ENCODE measurements around the gene NLRP13. TPM values are rescaled to one million over a fixed set of nuclear protein-coding genes. Genes with fewer than 3 reads are reported as not detected.

Gene NLRP13
- total and polyA plus RNA-seq, 12 donors: not detected

DNA sequence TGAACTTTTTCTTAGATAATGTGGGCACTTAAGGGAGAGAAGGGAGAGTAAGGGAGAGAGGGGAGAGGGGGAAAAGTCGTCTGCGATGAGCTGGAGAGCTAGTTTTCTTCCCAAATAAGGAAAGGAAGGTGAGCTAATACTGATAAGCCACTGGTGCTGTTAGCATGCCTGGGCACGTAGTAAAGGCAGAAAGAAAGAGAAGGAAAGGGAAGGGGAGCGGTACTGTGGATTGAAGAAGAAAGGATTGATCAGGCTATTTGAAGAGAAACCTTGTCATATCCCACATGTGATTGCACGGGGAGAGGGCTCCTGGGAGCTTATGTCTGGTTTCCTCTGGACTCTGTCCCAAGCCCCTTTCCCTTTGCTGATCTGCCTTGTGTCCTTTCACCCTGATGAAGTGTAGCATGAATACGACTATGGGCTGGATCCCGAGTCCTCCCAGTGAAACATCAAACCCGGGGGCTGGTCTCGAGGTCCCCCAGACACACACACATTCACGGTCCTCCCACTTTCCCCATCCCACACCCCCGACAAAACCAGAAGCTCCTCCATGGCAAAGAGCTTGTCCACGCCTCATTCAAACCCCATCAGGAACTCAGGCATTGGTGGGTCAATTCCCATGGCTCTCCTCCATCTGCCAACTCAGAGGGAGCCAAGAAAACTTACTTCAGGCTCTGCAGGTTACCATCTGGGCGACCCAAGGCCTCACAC is 30.6 kb downstream of the NLRP13 start:
- TF ChIP-seq POLR2A (IDR thresholded peaks at IDR 0.05): no peak
- TF ChIP-seq, protein P1, sequence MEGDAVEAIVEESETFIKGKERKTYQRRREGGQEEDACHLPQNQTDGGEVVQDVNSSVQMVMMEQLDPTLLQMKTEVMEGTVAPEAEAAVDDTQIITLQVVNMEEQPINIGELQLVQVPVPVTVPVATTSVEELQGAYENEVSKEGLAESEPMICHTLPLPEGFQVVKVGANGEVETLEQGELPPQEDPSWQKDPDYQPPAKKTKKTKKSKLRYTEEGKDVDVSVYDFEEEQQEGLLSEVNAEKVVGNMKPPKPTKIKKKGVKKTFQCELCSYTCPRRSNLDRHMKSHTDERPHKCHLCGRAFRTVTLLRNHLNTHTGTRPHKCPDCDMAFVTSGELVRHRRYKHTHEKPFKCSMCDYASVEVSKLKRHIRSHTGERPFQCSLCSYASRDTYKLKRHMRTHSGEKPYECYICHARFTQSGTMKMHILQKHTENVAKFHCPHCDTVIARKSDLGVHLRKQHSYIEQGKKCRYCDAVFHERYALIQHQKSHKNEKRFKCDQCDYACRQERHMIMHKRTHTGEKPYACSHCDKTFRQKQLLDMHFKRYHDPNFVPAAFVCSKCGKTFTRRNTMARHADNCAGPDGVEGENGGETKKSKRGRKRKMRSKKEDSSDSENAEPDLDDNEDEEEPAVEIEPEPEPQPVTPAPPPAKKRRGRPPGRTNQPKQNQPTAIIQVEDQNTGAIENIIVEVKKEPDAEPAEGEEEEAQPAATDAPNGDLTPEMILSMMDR (IDR thresholded peaks at IDR 0.05): no peak
- no peaks in the 10 kb centered on the region for H3K9me3 ChIP-seq (replicated peaks in 1 of 3)

DNA sequence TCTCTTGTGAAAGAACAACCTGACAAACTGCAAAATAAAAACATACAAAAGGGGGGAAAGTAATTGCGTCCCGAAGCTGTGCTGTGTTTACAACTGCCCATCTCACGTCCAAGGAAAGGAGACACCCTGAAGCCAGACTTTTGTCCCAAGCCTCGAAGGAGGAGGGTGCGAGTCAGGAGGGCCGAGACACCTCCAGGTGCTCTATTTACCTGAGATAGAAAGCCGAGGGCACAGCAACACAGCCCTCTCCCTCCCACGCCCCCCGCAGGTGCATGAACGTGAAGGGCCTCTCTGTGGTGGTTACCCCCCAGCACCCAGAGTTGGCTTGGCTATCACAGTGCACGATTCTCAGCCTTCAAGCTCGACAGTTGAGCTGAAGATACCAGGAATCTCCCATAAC is 33.2 kb downstream of the NLRP13 start:
- WGBS, 4 donors: 68 to 75% (median 71%) methylated on average over 11 to 12 of the region's 12 CpGs
- Histone ChIP-seq H3K4me3 (no peak overlapping the region), H3K27me3 (no peaks in the 10 kb centered on the region), H3K27ac (no peak overlapping the region), H3K9me3 (replicated peaks in 1 of 3) (no peaks in the 10 kb centered on the region), H3K36me3 (replicated peaks in 1 of 2) (no peaks in the 10 kb centered on the region), H3K4me1 (replicated peaks in 1 of 2) (no peaks in the 10 kb centered on the region)
- intact Hi-C loops (cut with DNase I): no loop called here
- DNase-seq: peak in 1 of 7 donors; percentile 14
- TF ChIP-seq, protein P1 (IDR thresholded peaks at IDR 0.05): no peak
- no peak for TF ChIP-seq POLR2A (IDR thresholded peaks at IDR 0.05)

More for the DNA sequence above, 30.6 kb downstream of the NLRP13 start:
- intact Hi-C loops (cut with DNase I): no loop called here
- no peaks in the 10 kb centered on the region for H3K4me1 ChIP-seq (replicated peaks in 1 of 2)
- no peak overlapping the region for H3K4me3 ChIP-seq
- H3K27ac ChIP-seq: no peak overlapping the region
- H3K36me3 ChIP-seq (replicated peaks in 1 of 2): no peaks in the 10 kb centered on the region
- WGBS, 4 donors: 68 to 75% (median 71%) methylated on average over 12 to 13 of the region's 13 CpGs
- H3K27me3 ChIP-seq: no peaks in the 10 kb centered on the region
- DNase-seq: no peak

DNA sequence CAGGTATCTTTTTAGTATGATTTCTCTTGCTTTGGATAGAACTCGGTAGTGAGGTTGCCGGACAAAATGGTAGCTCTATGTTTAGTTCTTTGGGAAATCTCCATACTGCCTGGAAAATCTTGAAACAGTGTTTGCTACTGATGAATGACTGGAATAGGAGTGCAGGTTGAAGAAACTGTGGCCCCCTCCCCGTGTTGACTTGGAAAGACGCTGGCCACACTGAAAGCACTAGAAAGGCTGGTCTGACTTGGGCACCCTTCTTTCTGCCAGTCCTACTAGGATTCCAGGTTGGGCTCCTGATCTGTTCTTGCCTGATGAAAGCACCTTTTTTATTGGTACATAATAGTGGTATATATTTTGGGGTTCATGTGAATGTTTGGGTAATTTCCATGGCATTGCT is 49.5 kb downstream of the NLRP13 start:
- Histone ChIP-seq H3K9me3 (replicated peaks in 1 of 3) (no peaks in the 10 kb centered on the region), H3K4me1 (replicated peaks in 1 of 2) (no peaks in the 10 kb centered on the region), H3K27ac (no peak overlapping the region), H3K4me3 (no peak overlapping the region), H3K27me3 (no peaks in the 10 kb centered on the region), H3K36me3 (replicated peaks in 1 of 2) (no peaks in the 10 kb centered on the region)
- WGBS, 4 donors: 74 to 87% (median 82%) methylated on average over 4 of the region's 4 CpGs
- no peak for TF ChIP-seq POLR2A (IDR thresholded peaks at IDR 0.05)
- TF ChIP-seq, protein P1 (IDR thresholded peaks at IDR 0.05): no peak
- intact Hi-C loops (cut with DNase I): no loop called here
- DNase-seq: peak in 1 of 7 donors; percentile 5

DNA sequence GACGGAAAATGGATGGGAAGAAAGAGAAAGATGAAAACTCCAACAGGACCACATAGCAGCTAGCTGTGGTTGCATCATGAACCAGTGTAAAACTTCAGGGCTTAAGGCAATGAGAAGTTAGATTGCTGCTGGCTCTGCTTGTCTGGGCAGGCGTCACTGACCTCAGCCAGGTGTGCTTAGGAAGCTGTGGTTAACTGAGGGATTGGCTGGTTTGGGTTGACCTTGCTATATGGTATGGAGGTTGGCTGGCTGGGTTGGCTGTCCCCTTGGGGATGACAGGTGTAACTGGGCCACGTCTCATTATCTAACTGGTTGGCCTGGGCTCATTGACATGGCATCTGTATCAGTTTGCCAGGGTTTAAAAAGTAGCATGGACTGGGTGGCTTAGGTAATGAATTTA is 54.9 kb downstream of the NLRP13 start:
- intact Hi-C loops (cut with DNase I): no loop called here
- Histone ChIP-seq H3K4me3 (no peak overlapping the region), H3K36me3 (replicated peaks in 1 of 2) (no peaks in the 10 kb centered on the region), H3K9me3 (replicated peaks in 1 of 3) (no peaks in the 10 kb centered on the region), H3K27me3 (no peaks in the 10 kb centered on the region), H3K4me1 (replicated peaks in 1 of 2) (no peaks in the 10 kb centered on the region), H3K27ac (no peak overlapping the region)
- no peak for TF ChIP-seq POLR2A (IDR thresholded peaks at IDR 0.05)
- no peak for DNase-seq
- whole genome bisulfite sequencing, 4 donors: 43 to 62% (median 52%) methylated on average over 3 of the region's 3 CpGs

DNA sequence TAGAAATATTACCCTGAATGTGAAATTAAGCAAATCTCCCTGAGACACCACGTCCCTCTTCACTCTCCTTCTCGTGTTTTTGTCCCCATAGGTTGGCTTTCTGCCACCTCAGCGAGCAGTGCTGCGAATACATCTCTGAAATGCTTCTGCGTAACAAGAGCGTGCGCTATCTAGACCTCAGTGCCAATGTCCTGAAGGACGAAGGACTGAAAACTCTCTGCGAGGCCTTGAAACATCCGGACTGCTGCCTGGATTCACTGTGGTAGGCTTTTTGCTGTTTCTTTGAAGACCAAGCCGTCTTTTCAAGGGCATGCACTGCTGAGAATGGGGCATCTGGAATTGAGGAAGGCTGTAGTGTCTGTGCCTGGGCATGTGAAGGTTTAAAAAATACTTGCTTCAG is 61.4 kb downstream of the NLRP13 start:
- TF ChIP-seq, protein P1 (IDR thresholded peaks at IDR 0.05): no peak
- TF ChIP-seq POLR2A (IDR thresholded peaks at IDR 0.05): no peak
- Histone ChIP-seq H3K4me3 (no peak overlapping the region), H3K27me3 (no peaks in the 10 kb centered on the region), H3K36me3 (replicated peaks in 1 of 2) (no peaks in the 10 kb centered on the region), H3K9me3 (replicated peaks in 1 of 3) (no peaks in the 10 kb centered on the region), H3K4me1 (replicated peaks in 1 of 2) (no peaks in the 10 kb centered on the region), H3K27ac (no peak overlapping the region)
- DNase-seq: no peak
- intact Hi-C loops (cut with DNase I): no loop called here
- WGBS, 4 donors: 56 to 80% (median 64%) methylated on average over 11 of the region's 11 CpGs

Measured in adrenal gland (tissue), 12 donors.